PC-9 (cell line): ENCODE data around the gene IGFBP5. TPM values are rescaled to one million over a fixed set of nuclear protein-coding genes. Genes with fewer than 3 reads are reported as not detected.

ENCODE experiments used
- Bru-seq: library from RNA; stranded (reverse); fragments of 400-500 nt; gene quantifications from one replicate; lab custom pipeline; 2021; lab: Mats Ljungman, UMichigan
- BruChase-seq, 2 experiments: library from RNA; stranded (reverse); fragments of 400-500 nt; gene quantifications; one replicate each; lab custom pipeline; 2021; lab: Mats Ljungman, UMichigan
- BruUV-seq: library from RNA; stranded (reverse); fragments of 400-500 nt; replicated peaks from 2 replicates; lab custom pipeline; 2021; lab: Mats Ljungman, UMichigan
- CTCF ChIA-PET: fragments of 300-600 bp; sonication (Branson Sonifier 250); formaldehyde crosslinking; loops from one replicate; lab custom pipeline; 2022; ENCODE audit warnings: antibody characterized with exemption; lab: Charles Lee
- POLR2A ChIA-PET: fragments of 300-600 bp; sonication (Branson Sonifier 250); formaldehyde crosslinking; loops from one replicate; lab custom pipeline; 2022; ENCODE audit warnings: antibody characterized with exemption; ENCODE audit not compliant: unreplicated experiment; lab: Charles Lee
- DNase-seq, 2 experiments: peaks; one replicate each; pipeline versions ENCODE4 v3.0.0 to v3.0.0-alpha.2; 2015 to 2022; ENCODE audit warnings: mixed read lengths in 1 of 2
- H2AFZ ChIP-seq: fragments of 200-600 bp; sonication (generic); 2 replicates; pipeline ENCODE4 v1.8.1; 2017; ENCODE audit warnings: antibody characterized with exemption
- H3F3A ChIP-seq: fragments of 200-600 bp; sonication (generic); 2 replicates; pipeline ENCODE4 v1.8.1; 2017; ENCODE audit warnings: antibody characterized with exemption, mild to moderate bottlenecking, low read depth; ENCODE audit not compliant: insufficient read depth
- H3K27ac ChIP-seq: fragments of 200-600 bp; sonication (generic); 2 replicates; pipeline ENCODE4 v1.6.1; 2016; ENCODE audit warnings: mixed run types
- H3K27me3 ChIP-seq: fragments of 200-600 bp; sonication (generic); 2 replicates; pipeline ENCODE4 v1.6.1; 2016; ENCODE audit warnings: low read depth, mixed run types; ENCODE audit not compliant: insufficient read depth
- H3K36me3 ChIP-seq: fragments of 200-600 bp; sonication (generic); 2 replicates; pipeline ENCODE4 v1.6.1; 2016; ENCODE audit warnings: low read depth, mixed run types
- H3K4me1 ChIP-seq: fragments of 200-600 bp; sonication (generic); replicated peaks from 2 replicates; pipeline ENCODE4 v1.6.1; 2016; ENCODE audit warnings: mixed run types; ENCODE audit not compliant: insufficient read depth
- H3K4me2 ChIP-seq: fragments of 200-600 bp; sonication (generic); 2 replicates; pipeline ENCODE4 v1.6.1; 2017; ENCODE audit warnings: mixed run types
- H3K4me3 ChIP-seq: fragments of 200-600 bp; sonication (generic); 2 replicates; pipeline ENCODE4 v1.6.1; 2016; ENCODE audit warnings: mixed run types
- H3K79me2 ChIP-seq: fragments of 200-600 bp; sonication (generic); 2 replicates; pipeline ENCODE4 v1.6.1; 2017; ENCODE audit warnings: low read depth, mixed run types
- H3K9me2 ChIP-seq: fragments of 200-600 bp; sonication (generic); 2 replicates; pipeline ENCODE4 v1.8.1; 2017; ENCODE audit warnings: mild to moderate bottlenecking; ENCODE audit not compliant: insufficient read depth
- H3K9me3 ChIP-seq: fragments of 200-600 bp; sonication (generic); 2 replicates; pipeline ENCODE4 v1.8.1; 2016; ENCODE audit warnings: low read depth; ENCODE audit not compliant: insufficient read depth
- H4K20me1 ChIP-seq: fragments of 200-600 bp; sonication (generic); 2 replicates; pipeline ENCODE4 v1.8.1; 2017; ENCODE audit not compliant: insufficient read depth
- CTCF ChIP-seq: fragments of 200-600 bp; sonication (generic); conservative IDR thresholded peaks from 2 replicates; pipeline ENCODE4 v1.6.1; 2017; ENCODE audit warnings: mixed run types, antibody characterized with exemption, mild to moderate bottlenecking, moderate library complexity
- EZH2 ChIP-seq: fragments of 200-600 bp; sonication (generic); IDR thresholded peaks from 2 replicates; pipeline ENCODE4 v1.8.0; 2017; ENCODE audit warnings: antibody characterized with exemption, low read depth
- intact Hi-C: fragments of 100-400 bp; cut with micrococcal nuclease; formaldehyde crosslinking; loops from one replicate; pipeline ENCODE4 v1.10.0; 2022; ENCODE audit not compliant: unreplicated experiment
- long read RNA-seq: library from polyadenylated mRNA; stranded (forward); transcript quantifications from one replicate; pipeline ENCODE4 v2.0.0, GENCODE V29; 2022
- total RNA-seq: library from RNA; stranded (reverse); gene quantifications from 2 replicates; pipeline ENCODE4 v1.2.3, GENCODE V29; 2021

The IGFBP5 gene
- total RNA-seq (5.5 and 10.0 TPM in 2 replicates), Bru-seq, nascent RNA (percentile 26 among the genes with signal in this experiment), BruChase-seq, experiment 1, labeled RNA remaining after a 2-hour chase (percentile 48 among the genes with signal in this experiment), BruChase-seq, experiment 2, labeled RNA remaining after a 6-hour chase (percentile 57 among the genes with signal in this experiment)
- long read RNA-seq, full-length matches to known transcripts, result 1 of 3 reads
- long read RNA-seq, partial matches to known transcripts, result 0 of 3 reads
- long read RNA-seq, other reads (novel, unspliced or antisense), result 2 of 3 reads

- POLR2A ChIA-PET, result interaction anchor here (0.6 kb wide), 1 partner anchor 471 kb away, joined by 6 read pairs; no protein-coding TSS in a partner anchor
- H3K4me3 ChIP-seq, result peak within 1 kb of the TSS; percentile 39; the same call in 1 of the 2 replicates
- no peak for TF ChIP-seq CTCF
- TF ChIP-seq EZH2, result no peak
- no peaks in the 10 kb centered on the region for H3K36me3 ChIP-seq
- no peaks in the 10 kb centered on the region for H3K79me2 ChIP-seq
- CTCF ChIA-PET, result interaction anchor here (0.6 kb wide), 3 partner anchors 11 to 586 kb away, joined by 3 to 11 read pairs (median 9); partner anchors contain the start of gene XRCC5
- no TSS peak for BruUV-seq
- intact Hi-C loops, result loop anchor here (5.0 kb wide), 6 partner anchors 82 to 1062 kb away; no protein-coding TSS in a partner anchor
- H2AFZ ChIP-seq, result no peak within 1 kb of the TSS
- no peaks in the 10 kb centered on the region for H3K9me3 ChIP-seq
- peak in 1 of 2 experiments; percentile 43 for DNase-seq
- H3K4me1 ChIP-seq, result peaks cover 3% of the 10 kb centered on the region; the same call in 1 of the 2 replicates
- H3K9me2 ChIP-seq, result no peaks in the 10 kb centered on the region
- no peaks in the 10 kb centered on the region for H4K20me1 ChIP-seq
- H3K4me2 ChIP-seq, result peak within 1 kb of the TSS; percentile 61
- H3K27me3 ChIP-seq, result no peaks in the 10 kb centered on the region
- peaks cover 3% of the 10 kb centered on the region; the same call in 1 of the 2 replicates for H3F3A ChIP-seq
- H3K27ac ChIP-seq, result no peak within 1 kb of the TSS
These were observed at the start of gene IGFBP5 for GRCh38 chr2:216695401-216695821. TSS of gene IGFBP5 (minus strand) at chr2:216695549. CDS start at chr2:216694775, 774 bp downstream.

- no peak overlapping the region for H3K4me3 ChIP-seq
- no peaks in the 10 kb centered on the region for H3F3A ChIP-seq
- no peaks in the 10 kb centered on the region for H3K79me2 ChIP-seq
- H3K9me2 ChIP-seq, result no peaks in the 10 kb centered on the region
- DNase-seq, result no peak
- H3K9me3 ChIP-seq, result no peaks in the 10 kb centered on the region
- no peak for TF ChIP-seq CTCF
- no peak for TF ChIP-seq EZH2
- CTCF ChIA-PET, result interaction anchor here (0.8 kb wide), 1 partner anchor 1196 kb away, joined by 3 read pairs; no protein-coding TSS in a partner anchor
- POLR2A ChIA-PET, result no interaction called here
- intact Hi-C loops, result no loop called here
- H3K27me3 ChIP-seq, result no peaks in the 10 kb centered on the region; the same call in 1 of the 2 replicates
- no peak overlapping the region for H3K4me2 ChIP-seq
- no peak overlapping the region for H3K27ac ChIP-seq
- no peaks in the 10 kb centered on the region for H3K4me1 ChIP-seq
- no peak overlapping the region for H2AFZ ChIP-seq
- no peaks in the 10 kb centered on the region for H4K20me1 ChIP-seq
- H3K36me3 ChIP-seq, result no peaks in the 10 kb centered on the region
- no TSS peak for BruUV-seq
These were observed 48.4 kb upstream of the IGFBP5 start for GRCh38 chr2:216743781-216744180.

- no TSS peak for BruUV-seq
- H3K4me2 ChIP-seq, result no peak overlapping the region
- intact Hi-C loops, result no loop called here
- no peaks in the 10 kb centered on the region for H3K36me3 ChIP-seq
- H3K4me1 ChIP-seq, result no peaks in the 10 kb centered on the region
- no peak for DNase-seq
- H3K27ac ChIP-seq, result no peak overlapping the region
- POLR2A ChIA-PET, result interaction anchor here (0.6 kb wide), 1 partner anchor 390 kb away, joined by 3 read pairs; no protein-coding TSS in a partner anchor
- no peak overlapping the region for H3K4me3 ChIP-seq
- H4K20me1 ChIP-seq, result no peaks in the 10 kb centered on the region; the same call in 1 of the 2 replicates
- no peaks in the 10 kb centered on the region for H3F3A ChIP-seq
- H2AFZ ChIP-seq, result no peak overlapping the region
- H3K9me3 ChIP-seq, result no peaks in the 10 kb centered on the region
- no peaks in the 10 kb centered on the region for H3K9me2 ChIP-seq
- no peaks in the 10 kb centered on the region for H3K79me2 ChIP-seq
- TF ChIP-seq CTCF (no peak), EZH2 (no peak)
- no peaks in the 10 kb centered on the region; the same call in 1 of the 2 replicates for H3K27me3 ChIP-seq
- CTCF ChIA-PET, result no interaction called here
These were observed 47.1 kb upstream of the IGFBP5 start for GRCh38 chr2:216742411-216742810.
